Ishikawa (cell line): ENCODE data around the gene PRR14L.
A peak's percentile ranks its signal among the peaks of the same experiment; 100 is the strongest.

Experiments used
- CEBPB ChIP-seq: IDR thresholded peaks from 2 replicates; pipeline ENCODE4 v1.6.1; 2012
- CREB1 ChIP-seq: IDR thresholded peaks from 2 replicates; pipeline ENCODE4 v1.6.1; 2012; ENCODE audit warnings: low read depth
- EGR1 ChIP-seq: IDR thresholded peaks from 2 replicates; pipeline ENCODE4 v1.6.1; 2012
- EP300 ChIP-seq: IDR thresholded peaks from 2 replicates; pipeline ENCODE4 v1.6.1; 2012; ENCODE audit warnings: borderline replicate concordance
- FOXM1 ChIP-seq: IDR thresholded peaks from 2 replicates; pipeline ENCODE4 v1.6.1; 2012; ENCODE audit warnings: low read depth, borderline replicate concordance
- NFIC ChIP-seq: IDR thresholded peaks from 2 replicates; pipeline ENCODE4 v1.6.1; 2012
- RAD21 ChIP-seq: IDR thresholded peaks from 2 replicates; pipeline ENCODE4 v1.6.1; 2012; ENCODE audit warnings: low read depth
- TAF1 ChIP-seq: IDR thresholded peaks from 2 replicates; pipeline ENCODE4 v1.6.1; 2012; ENCODE audit warnings: low read depth, mild to moderate bottlenecking
- TCF12 ChIP-seq: IDR thresholded peaks from 2 replicates; pipeline ENCODE4 v1.6.1; 2012; ENCODE audit warnings: low read depth
- TEAD4 ChIP-seq: IDR thresholded peaks from 2 replicates; pipeline ENCODE4 v1.6.1; 2012
- YY1 ChIP-seq: IDR thresholded peaks from 2 replicates; pipeline ENCODE4 v1.6.1; 2012; ENCODE audit warnings: low read depth
- ZBTB7A ChIP-seq: IDR thresholded peaks from 2 replicates; pipeline ENCODE4 v1.6.1; 2012; ENCODE audit warnings: low read depth
- TF ChIP-seq, protein P1 (sequence below): IDR thresholded peaks from 2 replicates; pipeline ENCODE4 v1.6.1; 2012
- TF ChIP-seq, protein P2 (sequence below): IDR thresholded peaks from 2 replicates; pipeline ENCODE4 v1.6.1; 2012
- TF ChIP-seq, protein P3 (sequence below): IDR thresholded peaks from 2 replicates; pipeline ENCODE4 v1.6.1; 2012; ENCODE audit warnings: low read depth, mild to moderate bottlenecking

PRR14L gene

DNA sequence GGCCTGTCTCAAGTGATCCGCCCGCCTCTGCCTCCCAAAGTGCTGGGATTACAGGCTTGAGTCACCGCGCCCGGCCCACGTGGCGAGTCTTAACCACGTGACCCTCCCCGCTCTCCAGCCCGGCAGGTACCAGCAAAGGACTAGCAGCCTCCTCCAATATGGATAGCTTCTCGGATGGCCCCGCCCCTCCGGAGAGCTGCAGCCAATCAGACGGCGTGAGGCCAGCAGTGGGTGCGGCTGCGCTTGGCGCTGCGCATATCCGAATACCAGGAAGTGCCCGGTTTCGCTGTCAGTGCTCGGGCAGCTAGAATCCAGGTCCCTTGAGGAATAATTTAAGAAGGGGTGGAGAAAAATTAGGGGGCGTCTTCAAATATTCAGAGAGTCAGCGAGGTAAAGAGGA is 73.2 kb downstream of the PRR14L start:
- no peak for TF ChIP-seq CREB1
- TF ChIP-seq, protein P1, sequence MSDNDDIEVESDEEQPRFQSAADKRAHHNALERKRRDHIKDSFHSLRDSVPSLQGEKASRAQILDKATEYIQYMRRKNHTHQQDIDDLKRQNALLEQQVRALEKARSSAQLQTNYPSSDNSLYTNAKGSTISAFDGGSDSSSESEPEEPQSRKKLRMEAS = peak; percentile 94
- TF ChIP-seq, protein P2, sequence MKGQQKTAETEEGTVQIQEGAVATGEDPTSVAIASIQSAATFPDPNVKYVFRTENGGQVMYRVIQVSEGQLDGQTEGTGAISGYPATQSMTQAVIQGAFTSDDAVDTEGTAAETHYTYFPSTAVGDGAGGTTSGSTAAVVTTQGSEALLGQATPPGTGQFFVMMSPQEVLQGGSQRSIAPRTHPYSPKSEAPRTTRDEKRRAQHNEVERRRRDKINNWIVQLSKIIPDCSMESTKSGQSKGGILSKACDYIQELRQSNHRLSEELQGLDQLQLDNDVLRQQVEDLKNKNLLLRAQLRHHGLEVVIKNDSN = peak; percentile 95
- TF ChIP-seq TAF1 = no peak
- TF ChIP-seq TEAD4 = no peak

DNA sequence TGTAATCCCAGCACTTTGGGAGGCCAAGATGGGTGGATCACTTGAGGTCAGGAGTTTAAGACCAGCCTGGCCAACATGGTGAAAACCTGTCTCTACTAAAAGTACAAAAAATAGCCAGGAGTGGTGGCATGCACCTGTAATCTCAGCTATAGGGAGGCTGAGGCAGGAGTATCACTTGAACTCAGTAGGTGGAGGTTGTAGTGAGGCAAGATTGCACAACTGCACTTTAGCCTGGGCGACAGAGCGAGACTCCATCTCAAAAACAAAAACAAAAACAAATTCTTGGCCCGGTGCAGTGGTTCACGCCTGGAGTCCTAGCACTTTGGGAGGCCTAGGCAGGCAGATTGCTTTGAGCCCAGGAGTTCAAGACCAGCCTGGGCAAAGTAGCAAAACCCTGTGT is 81.1 kb downstream of the PRR14L start:
- 0 out of 2 replicates have a peak, but pooled peaks have one; percentile 31 for TF ChIP-seq CEBPB

DNA sequence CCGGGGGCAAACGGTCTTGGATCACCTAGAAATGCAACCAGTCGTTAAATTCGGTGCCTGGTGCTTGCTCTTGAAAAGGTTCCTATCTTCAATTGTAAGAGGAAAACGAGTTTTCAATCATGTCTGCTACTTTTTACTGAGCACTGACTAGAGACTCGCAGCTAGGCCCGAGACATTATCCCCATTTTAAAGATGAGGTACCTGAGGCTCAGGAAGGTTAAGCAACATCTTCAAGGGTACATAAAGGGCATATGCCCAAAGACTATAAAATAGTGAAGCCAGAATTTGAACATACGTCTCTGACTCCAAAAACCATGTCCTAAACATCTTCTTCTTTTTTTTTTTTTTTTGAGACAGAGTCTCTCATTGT is 87.3 kb downstream of the PRR14L start:
- TF ChIP-seq TAF1 (no peak), TCF12 (no peak), RAD21 (no peak)
- TF ChIP-seq, protein P1 = no peak

DNA sequence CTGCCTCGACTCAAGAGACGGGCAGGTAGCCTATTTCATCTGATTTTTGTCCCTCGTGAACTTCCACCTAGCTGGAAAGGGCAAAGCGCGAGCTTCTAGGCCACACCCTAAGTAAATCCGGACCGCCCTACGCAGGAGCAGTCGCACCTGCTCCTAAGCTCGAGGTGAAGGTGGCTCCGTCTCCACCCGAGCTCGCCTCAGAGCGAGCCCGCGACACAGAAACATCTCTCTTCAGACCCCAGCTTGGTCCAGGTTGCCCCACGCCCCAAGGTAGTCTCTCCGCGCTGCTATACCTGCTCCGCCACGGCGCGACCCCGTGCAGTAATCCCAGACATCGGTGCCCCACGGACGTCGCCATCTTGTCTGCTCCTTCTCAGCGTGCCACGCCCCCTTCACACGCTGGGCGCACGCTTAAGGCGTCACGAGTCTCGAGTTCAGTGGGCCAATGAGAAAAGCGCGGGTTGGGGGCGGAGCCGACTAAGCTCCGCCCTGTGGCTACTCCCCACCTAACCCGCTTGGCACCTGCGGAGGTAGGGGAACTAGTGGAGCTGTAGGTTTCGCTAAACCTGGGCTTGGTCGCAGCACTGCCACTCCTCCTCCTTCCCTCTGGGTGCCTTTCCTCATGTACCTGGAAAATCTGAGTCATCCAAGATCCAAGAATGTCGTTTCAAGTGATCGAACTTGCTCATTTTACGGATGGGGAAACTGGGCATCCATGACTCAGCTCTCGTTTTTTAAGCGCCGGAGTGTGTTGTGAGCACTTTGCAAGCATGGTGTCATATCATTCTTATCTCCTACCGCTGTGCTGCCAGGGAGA is 87.9 kb downstream of the PRR14L start, which contains the start of gene PISD:
Gene PISD (minus strand): TSS at position 365 of the 817 bp plus-strand sequence. CDS start 7 bp downstream, at position 358.
- TF ChIP-seq TCF12 (peak; percentile 82), YY1 (peak; percentile 99), EP300 (peak; percentile 81), CREB1 (peak; percentile 97), FOXM1 (no peak), CEBPB (no peak), NFIC (peak; percentile 19; the same call in 1 of the 2 replicates), EGR1 (peak; percentile 33; the same call in 1 of the 2 replicates), TEAD4 (peak; percentile 77), TAF1 (peak; percentile 97), RAD21 (no peak; the same call in 1 of the 2 replicates)
- TF ChIP-seq, protein P1 = peak; percentile 85

DNA sequence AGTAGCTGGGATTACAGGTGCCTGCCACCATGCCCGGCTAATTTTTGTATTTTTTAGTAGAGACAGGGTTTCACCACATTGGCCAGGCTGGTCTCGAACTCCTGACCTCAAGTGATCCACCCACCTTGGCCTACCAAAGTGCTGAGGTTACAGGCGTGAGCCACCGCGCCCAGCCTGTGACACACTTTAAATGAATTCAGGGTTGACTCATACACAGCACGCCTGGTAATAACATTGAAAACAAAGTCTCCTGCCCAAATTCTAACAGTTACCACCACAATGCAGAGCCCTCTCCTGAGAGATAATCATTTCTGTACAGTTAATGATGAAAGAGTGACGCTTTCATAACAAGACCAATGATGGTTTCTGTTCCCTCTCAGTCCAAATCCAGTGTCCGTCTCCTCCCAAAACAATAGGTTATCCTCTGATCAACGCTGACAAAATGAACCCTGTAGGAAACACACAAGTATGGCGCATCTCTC is 89.0 kb downstream of the PRR14L start:
- peak; percentile 2; the same call in 1 of the 2 replicates for TF ChIP-seq EP300
- TF ChIP-seq, protein P1 = peak; percentile 26; the same call in 1 of the 2 replicates

DNA sequence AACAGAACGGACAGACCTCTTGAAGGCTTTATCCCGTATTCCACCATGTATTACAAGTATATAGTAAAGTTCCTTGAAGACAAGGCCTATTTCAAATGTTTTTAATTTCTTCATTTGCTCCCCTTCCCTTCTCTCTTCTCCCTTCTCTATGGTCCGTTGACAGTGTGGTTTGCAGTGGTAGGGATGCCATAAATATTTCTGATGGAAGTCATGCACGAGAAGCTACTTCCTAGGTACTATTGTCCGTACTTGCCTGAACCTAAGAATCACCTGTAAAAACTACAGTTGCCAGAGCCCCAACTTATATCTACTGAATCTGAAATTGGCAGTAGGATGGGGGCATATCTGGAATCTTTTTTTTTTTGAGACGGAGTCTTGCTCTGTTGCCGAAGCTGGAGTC is 90.7 kb downstream of the PRR14L start:
- no peak for TF ChIP-seq YY1
- TF ChIP-seq, protein P3, sequence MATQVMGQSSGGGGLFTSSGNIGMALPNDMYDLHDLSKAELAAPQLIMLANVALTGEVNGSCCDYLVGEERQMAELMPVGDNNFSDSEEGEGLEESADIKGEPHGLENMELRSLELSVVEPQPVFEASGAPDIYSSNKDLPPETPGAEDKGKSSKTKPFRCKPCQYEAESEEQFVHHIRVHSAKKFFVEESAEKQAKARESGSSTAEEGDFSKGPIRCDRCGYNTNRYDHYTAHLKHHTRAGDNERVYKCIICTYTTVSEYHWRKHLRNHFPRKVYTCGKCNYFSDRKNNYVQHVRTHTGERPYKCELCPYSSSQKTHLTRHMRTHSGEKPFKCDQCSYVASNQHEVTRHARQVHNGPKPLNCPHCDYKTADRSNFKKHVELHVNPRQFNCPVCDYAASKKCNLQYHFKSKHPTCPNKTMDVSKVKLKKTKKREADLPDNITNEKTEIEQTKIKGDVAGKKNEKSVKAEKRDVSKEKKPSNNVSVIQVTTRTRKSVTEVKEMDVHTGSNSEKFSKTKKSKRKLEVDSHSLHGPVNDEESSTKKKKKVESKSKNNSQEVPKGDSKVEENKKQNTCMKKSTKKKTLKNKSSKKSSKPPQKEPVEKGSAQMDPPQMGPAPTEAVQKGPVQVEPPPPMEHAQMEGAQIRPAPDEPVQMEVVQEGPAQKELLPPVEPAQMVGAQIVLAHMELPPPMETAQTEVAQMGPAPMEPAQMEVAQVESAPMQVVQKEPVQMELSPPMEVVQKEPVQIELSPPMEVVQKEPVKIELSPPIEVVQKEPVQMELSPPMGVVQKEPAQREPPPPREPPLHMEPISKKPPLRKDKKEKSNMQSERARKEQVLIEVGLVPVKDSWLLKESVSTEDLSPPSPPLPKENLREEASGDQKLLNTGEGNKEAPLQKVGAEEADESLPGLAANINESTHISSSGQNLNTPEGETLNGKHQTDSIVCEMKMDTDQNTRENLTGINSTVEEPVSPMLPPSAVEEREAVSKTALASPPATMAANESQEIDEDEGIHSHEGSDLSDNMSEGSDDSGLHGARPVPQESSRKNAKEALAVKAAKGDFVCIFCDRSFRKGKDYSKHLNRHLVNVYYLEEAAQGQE = no peak
- TF ChIP-seq TEAD4 = no peak
- no peak for TF ChIP-seq RAD21
- TF ChIP-seq EGR1 = no peak
- TF ChIP-seq, protein P1 = no peak

DNA sequence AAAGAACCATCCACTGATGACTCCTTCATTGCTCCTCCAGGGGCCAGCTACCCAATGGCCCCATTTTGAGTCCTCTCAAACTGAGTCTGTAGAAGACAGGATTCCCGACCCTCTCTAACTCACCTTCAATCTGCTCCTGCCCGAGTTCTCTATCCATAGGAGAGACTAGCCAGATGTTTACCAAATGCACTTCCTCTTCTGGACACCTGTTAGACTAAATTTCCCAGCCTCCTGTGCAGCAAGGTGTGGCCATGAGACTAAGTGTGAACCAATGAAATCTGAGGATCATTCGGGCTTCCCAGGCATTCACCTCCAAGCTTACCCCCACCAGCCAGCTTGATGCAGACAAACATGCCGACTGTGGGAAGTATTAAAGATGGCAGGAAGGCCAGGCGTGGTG is 95.5 kb downstream of the PRR14L start:
- TF ChIP-seq TCF12 = no peak
- no peak for TF ChIP-seq EP300
- no peak for TF ChIP-seq NFIC
- no peak for TF ChIP-seq ZBTB7A
- no peak for TF ChIP-seq TAF1
- no peak for TF ChIP-seq RAD21
- TF ChIP-seq CEBPB = no peak
- no peak for TF ChIP-seq CREB1

DNA sequence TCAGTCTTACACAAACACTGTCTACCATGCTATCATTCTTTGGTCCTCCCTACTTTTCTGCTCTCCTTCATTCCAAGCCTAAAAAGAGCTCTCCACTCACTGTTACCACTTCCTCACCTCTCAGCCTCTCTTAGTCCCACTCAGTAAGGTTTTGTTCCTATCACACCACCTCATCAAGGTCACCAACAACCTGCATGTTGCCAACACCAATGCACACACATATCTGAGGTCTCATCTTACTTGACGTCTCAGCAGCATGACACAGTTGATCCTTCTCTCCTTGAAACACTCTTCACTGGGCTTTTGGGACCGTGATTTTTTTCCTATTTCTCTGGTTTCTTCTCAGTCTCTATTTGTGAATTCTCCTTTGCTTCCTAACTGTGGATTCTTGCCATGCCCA is 96.0 kb downstream of the PRR14L start:
- TF ChIP-seq YY1 (no peak), TEAD4 (no peak), CEBPB (no peak), ZBTB7A (no peak), FOXM1 (no peak)
- TF ChIP-seq, protein P1 = no peak
- TF ChIP-seq, protein P2 = no peak
- TF ChIP-seq, protein P3 = no peak
